ENCODE results near the gene PIEZO2. TPM values are rescaled to one million over a fixed set of nuclear protein-coding genes. Genes with fewer than 3 reads are reported as not detected.

Gene PIEZO2
- total RNA-seq, 1 experiment from 2014 or later: 10.7 TPM

DNA sequence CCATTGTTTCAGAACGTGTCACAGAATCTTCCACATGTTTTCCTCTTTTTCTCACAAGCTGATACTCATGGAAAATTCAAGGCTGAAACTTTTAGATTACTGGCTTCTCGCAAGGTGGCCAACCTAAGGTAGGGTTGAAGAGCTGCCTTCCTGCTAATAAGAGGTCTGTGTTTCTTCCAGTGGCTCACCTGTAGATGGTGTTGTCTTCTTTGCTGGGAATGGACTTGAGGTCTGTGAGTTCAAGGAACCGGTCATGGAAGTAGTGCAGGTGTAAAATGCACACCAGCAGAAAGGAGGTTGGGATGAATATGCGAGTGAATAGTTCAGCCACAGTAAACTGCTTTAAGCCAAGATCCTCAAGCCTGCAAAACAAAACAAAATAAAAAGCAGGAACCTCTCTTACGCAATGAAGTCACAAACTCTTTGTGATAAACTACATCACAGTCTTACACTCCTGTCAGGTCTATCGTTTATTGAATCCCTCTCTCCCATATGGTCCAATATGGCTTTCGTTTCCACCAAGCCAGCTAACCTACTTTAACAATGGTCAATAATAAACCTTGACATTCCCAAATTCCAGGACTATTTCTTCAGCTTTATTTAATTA, 364.7 kb downstream of the PIEZO2 start:
- no peaks in the 10 kb centered on the region for H3K36me3 Mint-ChIP-seq
- ChIA-PET CTCF (no interaction called here), POLR2A (no interaction called here)
- no peaks in the 10 kb centered on the region for H3K4me1 Mint-ChIP-seq
- no peaks in the 10 kb centered on the region for H3K9me3 Mint-ChIP-seq
- ATAC-seq (peak; percentile 67; the same call in 1 of the 2 replicates), DNase-seq (ENCODE audit: low spot score) (no peak)
- no peaks in the 10 kb centered on the region for H3K27me3 Mint-ChIP-seq (ENCODE audit: low read depth)
- H3K4me3 Mint-ChIP-seq: no peak overlapping the region
- H3K27ac Mint-ChIP-seq: no peak overlapping the region
- TF ChIP-seq, protein P1, sequence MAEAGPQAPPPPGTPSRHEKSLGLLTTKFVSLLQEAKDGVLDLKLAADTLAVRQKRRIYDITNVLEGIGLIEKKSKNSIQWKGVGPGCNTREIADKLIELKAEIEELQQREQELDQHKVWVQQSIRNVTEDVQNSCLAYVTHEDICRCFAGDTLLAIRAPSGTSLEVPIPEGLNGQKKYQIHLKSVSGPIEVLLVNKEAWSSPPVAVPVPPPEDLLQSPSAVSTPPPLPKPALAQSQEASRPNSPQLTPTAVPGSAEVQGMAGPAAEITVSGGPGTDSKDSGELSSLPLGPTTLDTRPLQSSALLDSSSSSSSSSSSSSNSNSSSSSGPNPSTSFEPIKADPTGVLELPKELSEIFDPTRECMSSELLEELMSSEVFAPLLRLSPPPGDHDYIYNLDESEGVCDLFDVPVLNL (CRISPR knock-in tag; IDR thresholded peaks at IDR 0.05; ENCODE audit: borderline replicate concordance, low read depth): no peak
- TF ChIP-seq, protein P2, sequence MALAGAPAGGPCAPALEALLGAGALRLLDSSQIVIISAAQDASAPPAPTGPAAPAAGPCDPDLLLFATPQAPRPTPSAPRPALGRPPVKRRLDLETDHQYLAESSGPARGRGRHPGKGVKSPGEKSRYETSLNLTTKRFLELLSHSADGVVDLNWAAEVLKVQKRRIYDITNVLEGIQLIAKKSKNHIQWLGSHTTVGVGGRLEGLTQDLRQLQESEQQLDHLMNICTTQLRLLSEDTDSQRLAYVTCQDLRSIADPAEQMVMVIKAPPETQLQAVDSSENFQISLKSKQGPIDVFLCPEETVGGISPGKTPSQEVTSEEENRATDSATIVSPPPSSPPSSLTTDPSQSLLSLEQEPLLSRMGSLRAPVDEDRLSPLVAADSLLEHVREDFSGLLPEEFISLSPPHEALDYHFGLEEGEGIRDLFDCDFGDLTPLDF (CRISPR knock-in tag; IDR thresholded peaks at IDR 0.05): no peak
- TF ChIP-seq, protein P3, sequence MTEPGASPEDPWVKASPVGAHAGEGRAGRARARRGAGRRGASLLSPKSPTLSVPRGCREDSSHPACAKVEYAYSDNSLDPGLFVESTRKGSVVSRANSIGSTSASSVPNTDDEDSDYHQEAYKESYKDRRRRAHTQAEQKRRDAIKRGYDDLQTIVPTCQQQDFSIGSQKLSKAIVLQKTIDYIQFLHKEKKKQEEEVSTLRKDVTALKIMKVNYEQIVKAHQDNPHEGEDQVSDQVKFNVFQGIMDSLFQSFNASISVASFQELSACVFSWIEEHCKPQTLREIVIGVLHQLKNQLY (CRISPR knock-in tag; IDR thresholded peaks at IDR 0.05): no peak
- TF ChIP-seq SMAD3 (CRISPR knock-in tag; IDR thresholded peaks at IDR 0.05; ENCODE audit: borderline replicate concordance): no peak
- TF ChIP-seq NFYB (CRISPR knock-in tag; conservative IDR thresholded peaks at IDR 0.05; ENCODE audit: low read depth): no peak
- TF ChIP-seq, protein P4, sequence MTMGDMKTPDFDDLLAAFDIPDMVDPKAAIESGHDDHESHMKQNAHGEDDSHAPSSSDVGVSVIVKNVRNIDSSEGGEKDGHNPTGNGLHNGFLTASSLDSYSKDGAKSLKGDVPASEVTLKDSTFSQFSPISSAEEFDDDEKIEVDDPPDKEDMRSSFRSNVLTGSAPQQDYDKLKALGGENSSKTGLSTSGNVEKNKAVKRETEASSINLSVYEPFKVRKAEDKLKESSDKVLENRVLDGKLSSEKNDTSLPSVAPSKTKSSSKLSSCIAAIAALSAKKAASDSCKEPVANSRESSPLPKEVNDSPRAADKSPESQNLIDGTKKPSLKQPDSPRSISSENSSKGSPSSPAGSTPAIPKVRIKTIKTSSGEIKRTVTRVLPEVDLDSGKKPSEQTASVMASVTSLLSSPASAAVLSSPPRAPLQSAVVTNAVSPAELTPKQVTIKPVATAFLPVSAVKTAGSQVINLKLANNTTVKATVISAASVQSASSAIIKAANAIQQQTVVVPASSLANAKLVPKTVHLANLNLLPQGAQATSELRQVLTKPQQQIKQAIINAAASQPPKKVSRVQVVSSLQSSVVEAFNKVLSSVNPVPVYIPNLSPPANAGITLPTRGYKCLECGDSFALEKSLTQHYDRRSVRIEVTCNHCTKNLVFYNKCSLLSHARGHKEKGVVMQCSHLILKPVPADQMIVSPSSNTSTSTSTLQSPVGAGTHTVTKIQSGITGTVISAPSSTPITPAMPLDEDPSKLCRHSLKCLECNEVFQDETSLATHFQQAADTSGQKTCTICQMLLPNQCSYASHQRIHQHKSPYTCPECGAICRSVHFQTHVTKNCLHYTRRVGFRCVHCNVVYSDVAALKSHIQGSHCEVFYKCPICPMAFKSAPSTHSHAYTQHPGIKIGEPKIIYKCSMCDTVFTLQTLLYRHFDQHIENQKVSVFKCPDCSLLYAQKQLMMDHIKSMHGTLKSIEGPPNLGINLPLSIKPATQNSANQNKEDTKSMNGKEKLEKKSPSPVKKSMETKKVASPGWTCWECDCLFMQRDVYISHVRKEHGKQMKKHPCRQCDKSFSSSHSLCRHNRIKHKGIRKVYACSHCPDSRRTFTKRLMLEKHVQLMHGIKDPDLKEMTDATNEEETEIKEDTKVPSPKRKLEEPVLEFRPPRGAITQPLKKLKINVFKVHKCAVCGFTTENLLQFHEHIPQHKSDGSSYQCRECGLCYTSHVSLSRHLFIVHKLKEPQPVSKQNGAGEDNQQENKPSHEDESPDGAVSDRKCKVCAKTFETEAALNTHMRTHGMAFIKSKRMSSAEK (CRISPR knock-in tag; IDR thresholded peaks at IDR 0.05; ENCODE audit: borderline replicate concordance): no peak
- TF ChIP-seq, protein P5, sequence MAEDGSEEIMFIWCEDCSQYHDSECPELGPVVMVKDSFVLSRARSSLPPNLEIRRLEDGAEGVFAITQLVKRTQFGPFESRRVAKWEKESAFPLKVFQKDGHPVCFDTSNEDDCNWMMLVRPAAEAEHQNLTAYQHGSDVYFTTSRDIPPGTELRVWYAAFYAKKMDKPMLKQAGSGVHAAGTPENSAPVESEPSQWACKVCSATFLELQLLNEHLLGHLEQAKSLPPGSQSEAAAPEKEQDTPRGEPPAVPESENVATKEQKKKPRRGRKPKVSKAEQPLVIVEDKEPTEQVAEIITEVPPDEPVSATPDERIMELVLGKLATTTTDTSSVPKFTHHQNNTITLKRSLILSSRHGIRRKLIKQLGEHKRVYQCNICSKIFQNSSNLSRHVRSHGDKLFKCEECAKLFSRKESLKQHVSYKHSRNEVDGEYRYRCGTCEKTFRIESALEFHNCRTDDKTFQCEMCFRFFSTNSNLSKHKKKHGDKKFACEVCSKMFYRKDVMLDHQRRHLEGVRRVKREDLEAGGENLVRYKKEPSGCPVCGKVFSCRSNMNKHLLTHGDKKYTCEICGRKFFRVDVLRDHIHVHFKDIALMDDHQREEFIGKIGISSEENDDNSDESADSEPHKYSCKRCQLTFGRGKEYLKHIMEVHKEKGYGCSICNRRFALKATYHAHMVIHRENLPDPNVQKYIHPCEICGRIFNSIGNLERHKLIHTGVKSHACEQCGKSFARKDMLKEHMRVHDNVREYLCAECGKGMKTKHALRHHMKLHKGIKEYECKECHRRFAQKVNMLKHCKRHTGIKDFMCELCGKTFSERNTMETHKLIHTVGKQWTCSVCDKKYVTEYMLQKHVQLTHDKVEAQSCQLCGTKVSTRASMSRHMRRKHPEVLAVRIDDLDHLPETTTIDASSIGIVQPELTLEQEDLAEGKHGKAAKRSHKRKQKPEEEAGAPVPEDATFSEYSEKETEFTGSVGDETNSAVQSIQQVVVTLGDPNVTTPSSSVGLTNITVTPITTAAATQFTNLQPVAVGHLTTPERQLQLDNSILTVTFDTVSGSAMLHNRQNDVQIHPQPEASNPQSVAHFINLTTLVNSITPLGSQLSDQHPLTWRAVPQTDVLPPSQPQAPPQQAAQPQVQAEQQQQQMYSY (CRISPR knock-in tag; IDR thresholded peaks at IDR 0.05): no peak
- TF ChIP-seq RELA (CRISPR knock-in tag; IDR thresholded peaks at IDR 0.05; ENCODE audit: borderline replicate concordance): no peak
- TF ChIP-seq ZNF317 (CRISPR knock-in tag; IDR thresholded peaks at IDR 0.05; ENCODE audit: borderline replicate concordance, low read depth): no peak
- TF ChIP-seq, protein P6, sequence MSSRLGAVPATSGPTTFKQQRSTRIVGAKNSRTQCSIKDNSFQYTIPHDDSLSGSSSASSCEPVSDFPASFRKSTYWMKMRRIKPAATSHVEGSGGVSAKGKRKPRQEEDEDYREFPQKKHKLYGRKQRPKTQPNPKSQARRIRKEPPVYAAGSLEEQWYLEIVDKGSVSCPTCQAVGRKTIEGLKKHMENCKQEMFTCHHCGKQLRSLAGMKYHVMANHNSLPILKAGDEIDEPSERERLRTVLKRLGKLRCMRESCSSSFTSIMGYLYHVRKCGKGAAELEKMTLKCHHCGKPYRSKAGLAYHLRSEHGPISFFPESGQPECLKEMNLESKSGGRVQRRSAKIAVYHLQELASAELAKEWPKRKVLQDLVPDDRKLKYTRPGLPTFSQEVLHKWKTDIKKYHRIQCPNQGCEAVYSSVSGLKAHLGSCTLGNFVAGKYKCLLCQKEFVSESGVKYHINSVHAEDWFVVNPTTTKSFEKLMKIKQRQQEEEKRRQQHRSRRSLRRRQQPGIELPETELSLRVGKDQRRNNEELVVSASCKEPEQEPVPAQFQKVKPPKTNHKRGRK (CRISPR knock-in tag; IDR thresholded peaks at IDR 0.05; ENCODE audit: borderline replicate concordance): no peak
- no peak for TF ChIP-seq TEAD1 (CRISPR knock-in tag; IDR thresholded peaks at IDR 0.05)
- TF ChIP-seq MXD4 (CRISPR knock-in tag; IDR thresholded peaks at IDR 0.05; ENCODE audit: borderline replicate concordance): no peak
